Endothelial cell of umbilical vein (primary cell): ENCODE measurements around the gene CCDC28A. TPM values are rescaled to one million over a fixed set of nuclear protein-coding genes. Genes with fewer than 3 reads are reported as not detected.

Source experiments
- BruUV-seq: library from RNA; stranded (reverse); fragments of 400-500 nt; replicated peaks from 2 replicates; lab custom pipeline; 2021; lab: Mats Ljungman, UMichigan
- CTCF ChIA-PET: fragments of 300-600, 350-600 bp; sonication (Branson Sonifier 250); formaldehyde crosslinking; loops from one replicate; lab custom pipeline; 2021; ENCODE audit warnings: antibody characterized with exemption, inconsistent platforms; lab: Charles Lee
- POLR2A ChIA-PET: fragments of 300-600, 350-600 bp; sonication (Branson Sonifier 250); formaldehyde crosslinking; loops from one replicate; lab custom pipeline; 2021; ENCODE audit warnings: antibody characterized with exemption, inconsistent platforms; lab: Charles Lee
- DNase-seq: peaks from one replicate; pipeline ENCODE4 v3.0.0-alpha.2; 2011; ENCODE audit warnings: low read depth, low spot score
- FAIRE-seq: peaks from 2 replicates; lab custom pipeline; 2011; peaks lifted over from hg19 to GRCh38; lab: Jason Lieb, UNC
- H2AFZ ChIP-seq: 2 replicates; pipeline ENCODE4 v1.6.0; 2012; ENCODE audit warnings: low read depth, low read length, control low read depth, inconsistent platforms
- H3K27ac ChIP-seq: 2 replicates; pipeline ENCODE4 v1.5.1; 2011; ENCODE audit warnings: low read depth, mild to moderate bottlenecking, control low read depth, low read length, moderate library complexity; ENCODE audit not compliant: insufficient read depth
- H3K27me3 ChIP-seq, 2 experiments: 2 replicates each; pipeline versions ENCODE4 v1.6.0 to v1.6.1; 2011; ENCODE audit warnings: low read length in 2 of 2, mixed read lengths in 1 of 2; ENCODE audit not compliant: control insufficient read depth in 2 of 2, insufficient read depth in 2 of 2
- H3K36me3 ChIP-seq, 2 experiments: 2 replicates in 1 of 2; 3 replicates in 1 of 2; pipeline ENCODE4 v1.5.1; 2011; ENCODE audit warnings: low read length in 2 of 2, mild to moderate bottlenecking in 1 of 2, moderate library complexity in 1 of 2; ENCODE audit not compliant: control insufficient read depth in 2 of 2, insufficient read depth in 2 of 2; ENCODE audit errors: extremely low read depth in 1 of 2
- H3K4me1 ChIP-seq: 3 replicates; pipeline ENCODE4 v1.5.1; 2011; ENCODE audit warnings: mild to moderate bottlenecking, low read length; ENCODE audit not compliant: control insufficient read depth, insufficient read depth; ENCODE audit errors: extremely low read depth
- H3K4me2 ChIP-seq: 2 replicates; pipeline ENCODE4 v1.6.1; 2011; ENCODE audit warnings: low read length, control low read depth, mixed read lengths; ENCODE audit not compliant: insufficient read depth
- H3K4me3 ChIP-seq, 3 experiments: fragments of 200-600 bp in 1 of 3; sonication (generic), shearing (Covaris generic) in 1 of 3; replicated peaks in 1 of 3; 2 replicates each; pipeline ENCODE4 v1.5.1; 2011 to 2016; ENCODE audit warnings: control low read depth in 3 of 3, low read length in 3 of 3, mild to moderate bottlenecking in 2 of 3, inconsistent platforms in 1 of 3, low read depth in 1 of 3, moderate library complexity in 1 of 3; ENCODE audit not compliant: insufficient read depth in 1 of 3
- H3K79me2 ChIP-seq: 2 replicates; pipeline ENCODE4 v1.6.0; 2012; ENCODE audit warnings: low read length, inconsistent platforms; ENCODE audit not compliant: control insufficient read depth, insufficient read depth
- H3K9ac ChIP-seq: replicated peaks from 2 replicates; pipeline ENCODE3; 2011; ENCODE audit warnings: low read length, control low read depth; ENCODE audit not compliant: insufficient read depth; ENCODE audit errors: extremely low read depth
- H3K9me1 ChIP-seq: replicated peaks from 3 replicates; pipeline ENCODE4 v1.6.0; 2011; ENCODE audit warnings: mild to moderate bottlenecking, low read length; ENCODE audit not compliant: control insufficient read depth, insufficient read depth; ENCODE audit errors: extremely low read depth
- H3K9me3 ChIP-seq: replicated peaks from 2 replicates; pipeline ENCODE4 v1.5.1; 2012; ENCODE audit warnings: low read length, inconsistent platforms; ENCODE audit not compliant: control insufficient read depth, insufficient read depth
- H4K20me1 ChIP-seq: replicated peaks from 2 replicates; pipeline ENCODE3; 2011; ENCODE audit warnings: mild to moderate bottlenecking, low read length; ENCODE audit not compliant: control insufficient read depth, insufficient read depth; ENCODE audit errors: extremely low read depth
- EZH2 ChIP-seq: IDR thresholded peaks from 2 replicates; pipeline ENCODE4 v1.6.1; 2012; ENCODE audit warnings: borderline replicate concordance, low read depth, mild to moderate bottlenecking, moderate library complexity, low read length, inconsistent platforms; ENCODE audit not compliant: severe bottlenecking
- dilution Hi-C: fragments of 300-500 bp; cut with MboI; formaldehyde crosslinking; loops from one replicate; pipeline ENCODE4 v1.15.0; 2019; ENCODE audit warnings: low sequenced_read_pairs; ENCODE audit not compliant: extremely low pct_ligation_motif_present
- intact Hi-C: fragments of 100-400 bp; cut with micrococcal nuclease; formaldehyde crosslinking; loops from one replicate; pipeline ENCODE4 v1.10.0; 2022
- polyA plus RNA-seq, 4 experiments: library from polyadenylated mRNA; depleted of rRNA in 3 of 4; stranded (reverse) in 3 of 4; unstranded in 1 of 4; fragments of >200 nt; gene quantifications; 2 replicates each; pipeline versions ENCODE4 v1.2.1 to v1.2.3, GENCODE V29; 2011 to 2012; ENCODE audit warnings: missing spikeins in 1 of 4
- total RNA-seq: library from RNA; stranded (reverse); gene quantifications from 2 replicates; pipeline ENCODE4 v1.2.3, GENCODE V29; 2021
- TF ChIP-seq, protein P1 (sequence below), 2 donors: IDR thresholded peaks; 1 replicate in 1 of 2; 2 replicates in 1 of 2; pipeline ENCODE4 v1.5.1; 2011; ENCODE audit warnings: low read length in 2 of 2, mild to moderate bottlenecking in 2 of 2, moderate library complexity in 2 of 2, control low read depth in 1 of 2, inconsistent platforms in 1 of 2, low read depth in 1 of 2; ENCODE audit not compliant: insufficient read depth in 1 of 2; ENCODE audit errors: extremely low read depth in 1 of 2

The CCDC28A gene
- total and polyA plus RNA-seq, 2 donors (not counting 3 experiments of a cell fraction or from before 2014, with no cell fraction given), result 11.1 to 12.8 TPM

DNA sequence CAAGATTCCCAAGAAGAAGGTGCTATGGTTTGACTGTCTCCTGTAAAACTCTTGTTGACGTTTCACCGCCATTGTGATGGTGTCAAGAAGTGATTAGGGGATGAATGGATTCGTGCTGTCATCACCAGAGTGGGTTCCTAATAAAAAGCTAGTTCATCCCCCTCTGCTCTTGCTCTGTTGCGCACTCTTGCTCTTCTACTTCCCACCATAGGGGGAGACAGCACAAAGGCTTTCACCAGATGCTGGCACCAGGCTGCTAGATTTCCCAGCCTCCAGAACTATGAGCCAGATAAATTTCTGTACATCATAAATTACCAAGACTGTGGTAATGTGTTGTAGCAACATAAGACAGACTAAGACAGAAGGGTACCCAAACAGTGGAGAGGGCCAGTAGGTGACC, 21.6 kb upstream of the CCDC28A start:
- dilution Hi-C loops (no loop called here), intact Hi-C loops (no loop called here)
- Histone ChIP-seq H3K9me1 (no peaks in the 10 kb centered on the region), H3K36me3 (no peaks in the 10 kb centered on the region), H3K4me3 (no peak overlapping the region), H3K4me2 (no peak overlapping the region), H3K9ac (no peak overlapping the region), H2AFZ (no peak overlapping the region), H3K4me1 (no peaks in the 10 kb centered on the region), H3K27me3 (no peaks in the 10 kb centered on the region), H3K9me3 (no peaks in the 10 kb centered on the region), H4K20me1 (no peaks in the 10 kb centered on the region), H3K27ac (no peak overlapping the region), H3K79me2 (no peaks in the 10 kb centered on the region)
- BruUV-seq, result no TSS peak
- ChIA-PET CTCF (no interaction called here), POLR2A (no interaction called here)
- no peak for FAIRE-seq
- DNase-seq, result no peak
- TF ChIP-seq EZH2, result no peak
- TF ChIP-seq, protein P1, sequence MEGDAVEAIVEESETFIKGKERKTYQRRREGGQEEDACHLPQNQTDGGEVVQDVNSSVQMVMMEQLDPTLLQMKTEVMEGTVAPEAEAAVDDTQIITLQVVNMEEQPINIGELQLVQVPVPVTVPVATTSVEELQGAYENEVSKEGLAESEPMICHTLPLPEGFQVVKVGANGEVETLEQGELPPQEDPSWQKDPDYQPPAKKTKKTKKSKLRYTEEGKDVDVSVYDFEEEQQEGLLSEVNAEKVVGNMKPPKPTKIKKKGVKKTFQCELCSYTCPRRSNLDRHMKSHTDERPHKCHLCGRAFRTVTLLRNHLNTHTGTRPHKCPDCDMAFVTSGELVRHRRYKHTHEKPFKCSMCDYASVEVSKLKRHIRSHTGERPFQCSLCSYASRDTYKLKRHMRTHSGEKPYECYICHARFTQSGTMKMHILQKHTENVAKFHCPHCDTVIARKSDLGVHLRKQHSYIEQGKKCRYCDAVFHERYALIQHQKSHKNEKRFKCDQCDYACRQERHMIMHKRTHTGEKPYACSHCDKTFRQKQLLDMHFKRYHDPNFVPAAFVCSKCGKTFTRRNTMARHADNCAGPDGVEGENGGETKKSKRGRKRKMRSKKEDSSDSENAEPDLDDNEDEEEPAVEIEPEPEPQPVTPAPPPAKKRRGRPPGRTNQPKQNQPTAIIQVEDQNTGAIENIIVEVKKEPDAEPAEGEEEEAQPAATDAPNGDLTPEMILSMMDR (IDR thresholded peaks at IDR 0.05; ENCODE audit: extremely low read depth in 1 of 2, insufficient read depth in 1 of 2, low read depth in 1 of 2, low read length in 2 of 2), result peak in 1 of 2 donors; percentile 12

DNA sequence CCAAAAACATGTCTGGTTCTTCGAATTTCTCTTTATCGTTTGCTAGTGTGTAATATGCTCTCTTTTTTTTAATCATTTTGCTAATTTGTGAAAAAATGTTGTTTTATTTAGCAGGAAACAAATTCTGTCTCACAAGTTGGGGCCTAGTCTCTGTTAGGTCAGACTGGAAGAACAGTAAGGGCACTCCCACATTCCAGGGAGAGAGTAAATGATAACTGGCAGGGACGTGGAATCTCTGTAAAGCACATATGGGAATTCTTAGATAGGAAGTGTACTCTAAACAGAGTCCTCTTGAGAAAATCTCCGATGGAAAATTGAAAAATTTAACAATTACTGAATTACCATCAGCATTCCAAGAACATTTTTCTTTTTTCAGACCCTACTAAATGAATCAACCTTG, 16.4 kb upstream of the CCDC28A start:
- DNase-seq (no peak), FAIRE-seq (no peak)
- Histone ChIP-seq H3K4me2 (no peak overlapping the region), H2AFZ (no peak overlapping the region), H3K4me3 (no peak overlapping the region), H3K79me2 (no peaks in the 10 kb centered on the region), H3K9me1 (no peaks in the 10 kb centered on the region), H4K20me1 (no peaks in the 10 kb centered on the region), H3K27me3 (no peaks in the 10 kb centered on the region), H3K36me3 (no peaks in the 10 kb centered on the region), H3K27ac (no peak overlapping the region), H3K4me1 (no peaks in the 10 kb centered on the region), H3K9me3 (no peaks in the 10 kb centered on the region), H3K9ac (no peak overlapping the region)
- dilution Hi-C loops, result no loop called here
- POLR2A ChIA-PET, result no interaction called here
- intact Hi-C loops, result no loop called here
- TF ChIP-seq, protein P1 (IDR thresholded peaks at IDR 0.05; ENCODE audit: extremely low read depth in 1 of 2, insufficient read depth in 1 of 2, low read depth in 1 of 2, low read length in 2 of 2), result no peak
- CTCF ChIA-PET, result no interaction called here
- no TSS peak for BruUV-seq
